SK-N-SH (cell line): ENCODE data around the gene MGLL. TPM values are rescaled to one million over a fixed set of nuclear protein-coding genes. Genes with fewer than 3 reads are reported as not detected.

Experiments
- CTCF ChIA-PET: fragments of 300-600, 350-600 bp; formaldehyde crosslinking; extraction: SDS; loops from one replicate; lab custom pipeline; 2021; lab: Yijun Ruan, JAX
- POLR2A ChIA-PET: fragments of 350-600 bp; sonication (Branson Sonifier 250); formaldehyde crosslinking; extraction: SDS; loops from one replicate; lab custom pipeline; 2020; ENCODE audit warnings: antibody characterized with exemption, inconsistent platforms; lab: Yijun Ruan, JAX
- DNase-seq: peaks from one replicate; pipeline ENCODE4 v3.0.0; 2012
- H2AFZ ChIP-seq: fragments of 200-600 bp; sonication (generic); 2 replicates; pipeline ENCODE4 v1.8.1; 2016; ENCODE audit warnings: antibody characterized with exemption, mild to moderate bottlenecking, low read depth
- H3F3A ChIP-seq: fragments of 200-600 bp; sonication (generic); replicated peaks from 2 replicates; pipeline ENCODE3; 2016; ENCODE audit warnings: antibody characterized with exemption, mild to moderate bottlenecking; ENCODE audit not compliant: insufficient read depth
- H3K27ac ChIP-seq, 2 experiments: fragments of 200-500 bp in 1 of 2; fragments of 200-600 bp in 1 of 2; sonication (Bioruptor generic) in 1 of 2; sonication (generic), shearing (Covaris generic) in 1 of 2; 2 replicates each; pipeline versions ENCODE4 v1.5.1 to v1.6.1; 2014 to 2016; ENCODE audit warnings: low read depth in 2 of 2, inconsistent platforms in 1 of 2, low read length in 1 of 2, mild to moderate bottlenecking in 1 of 2, mixed read lengths in 1 of 2
- H3K27me3 ChIP-seq: fragments of 200-600 bp; sonication (generic), shearing (Covaris generic); 2 replicates; pipeline ENCODE4 v1.6.1; 2016; ENCODE audit warnings: mixed run types; ENCODE audit not compliant: insufficient read depth
- H3K36me3 ChIP-seq, 2 experiments: fragments of 200-500 bp in 1 of 2; fragments of 200-600 bp in 1 of 2; sonication (Bioruptor generic) in 1 of 2; sonication (generic) in 1 of 2; replicated peaks in 1 of 2; 2 replicates each; pipeline versions ENCODE3 to v1.5.1; 2014 to 2016; ENCODE audit warnings: low read length in 1 of 2, mild to moderate bottlenecking in 1 of 2; ENCODE audit not compliant: insufficient read depth in 2 of 2, control insufficient read depth in 1 of 2
- H3K4me1 ChIP-seq, 2 experiments: fragments of 200-500 bp in 1 of 2; fragments of 200-600 bp in 1 of 2; sonication (Bioruptor generic) in 1 of 2; sonication (generic), shearing (Covaris generic) in 1 of 2; 2 replicates each; pipeline versions ENCODE4 v1.5.1 to v1.6.1; 2014 to 2016; ENCODE audit warnings: low read depth in 1 of 2, low read length in 1 of 2, mixed run types in 1 of 2; ENCODE audit not compliant: insufficient read depth in 2 of 2, control insufficient read depth in 1 of 2
- H3K4me2 ChIP-seq: fragments of 200-600 bp; sonication (generic), shearing (Covaris generic); 2 replicates; pipeline ENCODE4 v1.6.1; 2017; ENCODE audit warnings: mixed run types
- H3K4me3 ChIP-seq, 2 experiments: fragments of 200-500 bp in 1 of 2; fragments of 200-600 bp in 1 of 2; sonication (Bioruptor generic) in 1 of 2; sonication (generic), shearing (Covaris generic) in 1 of 2; 2 replicates each; pipeline versions ENCODE4 v1.5.1 to v1.8.1; 2014 to 2016; ENCODE audit warnings: low read depth in 2 of 2, inconsistent platforms in 1 of 2, low read length in 1 of 2, mild to moderate bottlenecking in 1 of 2, mixed read lengths in 1 of 2, moderate library complexity in 1 of 2
- H3K79me2 ChIP-seq: fragments of 200-600 bp; sonication (generic); 2 replicates; pipeline ENCODE4 v1.8.1; 2017; ENCODE audit warnings: mild to moderate bottlenecking; ENCODE audit not compliant: insufficient read depth
- H3K9ac ChIP-seq: fragments of 200-600 bp; sonication (generic); 2 replicates; pipeline ENCODE4 v1.6.1; 2017; ENCODE audit warnings: mixed run types
- H3K9me2 ChIP-seq: fragments of 200-600 bp; sonication (generic); 2 replicates; pipeline ENCODE4 v1.6.1; 2017; ENCODE audit warnings: mixed run types
- H3K9me3 ChIP-seq: fragments of 200-600 bp; sonication (generic); 2 replicates; pipeline ENCODE4 v1.6.1; 2017; ENCODE audit warnings: mixed run types, mild to moderate bottlenecking, moderate library complexity
- H4K20me1 ChIP-seq: fragments of 200-600 bp; sonication (generic); 2 replicates; pipeline ENCODE4 v1.6.1; 2017; ENCODE audit warnings: mild to moderate bottlenecking, mixed run types; ENCODE audit not compliant: insufficient read depth
- CHD2 ChIP-seq: fragments of 150-350 bp; IDR thresholded peaks from 2 replicates; pipeline ENCODE4 v1.6.1; 2018; ENCODE audit warnings: low read length; ENCODE audit not compliant: partially characterized antibody
- FOXJ3 ChIP-seq: sonication (generic); formaldehyde crosslinking; IDR thresholded peaks from 2 replicates; pipeline ENCODE4 v1.5.1; 2020; ENCODE audit warnings: mild to moderate bottlenecking, missing genetic modification reagents
- GABPA ChIP-seq: IDR thresholded peaks from 2 replicates; pipeline ENCODE4 v1.4.0; 2012; ENCODE audit warnings: low read depth, mild to moderate bottlenecking
- GATA2 ChIP-seq: sonication (generic); formaldehyde crosslinking; IDR thresholded peaks from 2 replicates; pipeline ENCODE4 v1.5.0; 2020; ENCODE audit warnings: mild to moderate bottlenecking, missing genetic modification reagents
- JUND ChIP-seq: IDR thresholded peaks from 2 replicates; pipeline ENCODE4 v1.4.0; 2012
- NFIC ChIP-seq: IDR thresholded peaks from 2 replicates; pipeline ENCODE4 v1.4.0; 2012; ENCODE audit warnings: borderline replicate concordance
- PBX3 ChIP-seq: IDR thresholded peaks from 2 replicates; pipeline ENCODE4; 2012
- RAD21 ChIP-seq: IDR thresholded peaks from 2 replicates; pipeline ENCODE4 v1.6.1; 2012; ENCODE audit warnings: mild to moderate bottlenecking, low read length
- RCOR1 ChIP-seq: fragments of 150-350 bp; IDR thresholded peaks from 2 replicates; pipeline ENCODE4 v1.6.1; 2017; ENCODE audit warnings: antibody characterized with exemption, low read length
- REST ChIP-seq: IDR thresholded peaks from 2 replicates; pipeline ENCODE4 v1.6.1; 2012; ENCODE audit warnings: mild to moderate bottlenecking, low read depth, low read length, moderate library complexity
- ZBTB33 ChIP-seq: IDR thresholded peaks from 2 replicates; pipeline ENCODE4 v1.4.0; 2012; ENCODE audit warnings: low read depth, borderline replicate concordance
- WGBS: methylation state at CpG from one replicate; pipeline ENCODE4 v1.1.6; 2017; ENCODE audit warnings: low lambda C conversion rate; 5-methylcytosine and 5-hydroxymethylcytosine counted together
- polyA plus RNA-seq, 3 experiments: library from polyadenylated mRNA; depleted of rRNA; stranded (reverse); fragments of >200 nt; gene quantifications; 2 replicates each; pipeline ENCODE4 v1.2.3, GENCODE V29; 2012

Gene MGLL
- polyA plus RNA-seq, 1 of the 3 experiments (the other 2 are of a cell fraction) = 2.2 TPM

GRCh38 chr3:127785711-127786265, 36.5 kb downstream of the MGLL start:
- Histone ChIP-seq H3K4me3 (no peak overlapping the region), H3K79me2 (no peaks in the 10 kb centered on the region), H3K9ac (no peak overlapping the region), H3K36me3 (no peaks in the 10 kb centered on the region), H3F3A (no peaks in the 10 kb centered on the region), H3K9me3 (no peaks in the 10 kb centered on the region), H3K27ac (peak overlapping the region in 1 of 2 experiments; percentile 99; a peak in 2 of 4 replicates), H2AFZ (no peak overlapping the region), H3K27me3 (no peaks in the 10 kb centered on the region), H4K20me1 (no peaks in the 10 kb centered on the region), H3K4me1 (peaks cover 0 to 74% of the 10 kb centered on the region in 2 experiments; a peak in 2 of 4 replicates), H3K9me2 (no peaks in the 10 kb centered on the region), H3K4me2 (no peak overlapping the region)
- POLR2A ChIA-PET = interaction anchor here (2.4 to 2.5 kb wide), 2 partner anchors 11 to 89 kb away, joined by 12 to 14 read pairs; no protein-coding TSS in a partner anchor
- CTCF ChIA-PET = interaction anchor here (0.6 to 4.7 kb wide), 10 partner anchors 10 to 242 kb away, joined by 3 to 38 read pairs (median 5); partner anchors contain the start of gene MGLL
- WGBS = 61% methylated on average over 8 of the region's 12 CpGs
- no peak for DNase-seq
- TF ChIP-seq RCOR1 = no peak
- TF ChIP-seq JUND = no peak
- TF ChIP-seq CHD2 = no peak
- no peak for TF ChIP-seq NFIC
- no peak for TF ChIP-seq PBX3
- no peak for TF ChIP-seq GATA2 (CRISPR knock-in tag)
- 0 out of 2 replicates have a peak, but pooled peaks have one; percentile 28 for TF ChIP-seq REST

GRCh38 chr3:127784865-127785710, 37.2 kb downstream of the MGLL start:
- ChIA-PET CTCF (interaction anchor here (0.6 to 4.7 kb wide), 12 partner anchors 11 to 186 kb away, joined by 3 to 38 read pairs (median 4); partner anchors contain the start of gene MGLL), POLR2A (interaction anchor here (0.5 to 2.5 kb wide), 4 partner anchors 11 to 619 kb away, joined by 3 to 14 read pairs (median 8); no protein-coding TSS in a partner anchor)
- peak overlapping the region in 1 of 2 experiments; percentile 99; a peak in 2 of 4 replicates for H3K27ac ChIP-seq

More at GRCh38 chr3:127784865-127785710, 37.2 kb downstream of the MGLL start:
- H3K4me3 ChIP-seq = no peak overlapping the region; a peak in 1 of 4 replicates
- H3K9me3 ChIP-seq = no peaks in the 10 kb centered on the region
- no peaks in the 10 kb centered on the region for H3F3A ChIP-seq
- peaks cover 0 to 75% of the 10 kb centered on the region in 2 experiments; a peak in 2 of 4 replicates for H3K4me1 ChIP-seq
- DNase-seq = peak; percentile 60
- TF ChIP-seq FOXJ3 = 0 out of 2 replicates have a peak, but pooled peaks have one; percentile 40
- no peak for TF ChIP-seq GABPA
- TF ChIP-seq RAD21 = 0 out of 2 replicates have a peak, but pooled peaks have one; percentile 11
- TF ChIP-seq ZBTB33 = no peak
- no peaks in the 10 kb centered on the region for H3K79me2 ChIP-seq
- no peaks in the 10 kb centered on the region for H3K27me3 ChIP-seq
- 79% methylated on average over 12 of the region's 12 CpGs for WGBS
- H4K20me1 ChIP-seq = no peaks in the 10 kb centered on the region
- H3K9ac ChIP-seq = no peak overlapping the region
- no peak overlapping the region for H2AFZ ChIP-seq
- H3K4me2 ChIP-seq = no peak overlapping the region
- H3K36me3 ChIP-seq = no peaks in the 10 kb centered on the region
- H3K9me2 ChIP-seq = no peaks in the 10 kb centered on the region
